Measurements from ENCODE around the gene FOXB2. TPM values are rescaled to one million over a fixed set of nuclear protein-coding genes. Genes with fewer than 3 reads are reported as not detected.

FOXB2 gene
- total RNA-seq, 2 donors from 2014 or later = not detected

GRCh38 chr9:77019926-77020412, 514 bp downstream of the FOXB2 start:
- Mint-ChIP-seq H3K27me3 (peaks cover 84% of the 10 kb centered on the region), H3K4me1 (peaks cover 28% of the 10 kb centered on the region), H3K4me3 (peak overlapping the region; percentile 78), H3K36me3 (ENCODE audit: low read depth) (peaks cover 9% of the 10 kb centered on the region), H3K27ac (no peak overlapping the region)
- DNase-seq (no peak), ATAC-seq (no peak)
- no peaks in the 10 kb centered on the region for H3K9me3 ChIP-seq (ENCODE audit: control insufficient read depth, low read length, poor library complexity, severe bottlenecking)

- peak overlapping the region; percentile 9 for H3K27ac Mint-ChIP-seq
- peaks cover 9% of the 10 kb centered on the region for H3K36me3 Mint-ChIP-seq (ENCODE audit: low read depth)
- DNase-seq = no peak
- H3K27me3 Mint-ChIP-seq = peaks cover 84% of the 10 kb centered on the region
- H3K9me3 ChIP-seq (ENCODE audit: control insufficient read depth, low read length, poor library complexity, severe bottlenecking) = no peaks in the 10 kb centered on the region
- ATAC-seq = no peak
- H3K4me3 Mint-ChIP-seq = peak overlapping the region; percentile 78
- H3K4me1 Mint-ChIP-seq = peaks cover 27% of the 10 kb centered on the region
Measured at GRCh38 chr9:77020413-77021290, 1.2 kb downstream of the FOXB2 start.

DNA sequence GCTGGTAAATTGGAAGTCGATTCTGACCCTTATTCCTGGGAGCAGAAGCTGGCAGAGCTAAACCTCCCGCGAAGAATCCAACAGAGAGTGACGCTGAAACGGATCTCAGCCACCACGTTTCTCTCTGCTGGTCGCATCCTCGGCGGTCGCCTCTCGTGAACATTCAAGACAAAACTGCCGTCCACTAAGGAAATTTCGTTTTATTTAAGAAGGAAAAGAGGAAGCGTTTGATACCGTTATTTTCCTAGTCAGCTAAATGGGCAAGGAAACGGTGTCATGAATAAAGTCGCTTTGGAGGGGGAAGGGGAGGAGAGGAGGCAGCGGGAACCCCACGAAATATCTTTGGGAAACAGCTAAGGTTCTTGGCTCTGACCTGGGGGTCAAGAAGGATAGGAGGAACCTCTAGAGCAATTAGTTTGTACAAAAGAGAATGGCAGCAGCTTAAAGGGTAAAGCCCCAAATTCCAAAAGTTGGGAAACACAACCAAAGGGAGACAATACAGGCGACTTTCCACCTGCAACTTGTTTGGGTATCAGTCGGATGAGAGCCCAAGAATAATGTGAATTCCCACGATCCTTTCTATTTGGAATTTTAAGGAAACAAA, 1.9 kb downstream of the FOXB2 start:
- H3K4me3 Mint-ChIP-seq = peak overlapping the region; percentile 75
- H3K27me3 Mint-ChIP-seq = peaks cover 86% of the 10 kb centered on the region
- no peaks in the 10 kb centered on the region for H3K9me3 ChIP-seq (ENCODE audit: control insufficient read depth, low read length, poor library complexity, severe bottlenecking)
- H3K27ac Mint-ChIP-seq = peak overlapping the region; percentile 9
- ATAC-seq = no peak
- no peak for DNase-seq
- H3K36me3 Mint-ChIP-seq (ENCODE audit: low read depth) = peaks cover 9% of the 10 kb centered on the region
- H3K4me1 Mint-ChIP-seq = peaks cover 27% of the 10 kb centered on the region

DNA sequence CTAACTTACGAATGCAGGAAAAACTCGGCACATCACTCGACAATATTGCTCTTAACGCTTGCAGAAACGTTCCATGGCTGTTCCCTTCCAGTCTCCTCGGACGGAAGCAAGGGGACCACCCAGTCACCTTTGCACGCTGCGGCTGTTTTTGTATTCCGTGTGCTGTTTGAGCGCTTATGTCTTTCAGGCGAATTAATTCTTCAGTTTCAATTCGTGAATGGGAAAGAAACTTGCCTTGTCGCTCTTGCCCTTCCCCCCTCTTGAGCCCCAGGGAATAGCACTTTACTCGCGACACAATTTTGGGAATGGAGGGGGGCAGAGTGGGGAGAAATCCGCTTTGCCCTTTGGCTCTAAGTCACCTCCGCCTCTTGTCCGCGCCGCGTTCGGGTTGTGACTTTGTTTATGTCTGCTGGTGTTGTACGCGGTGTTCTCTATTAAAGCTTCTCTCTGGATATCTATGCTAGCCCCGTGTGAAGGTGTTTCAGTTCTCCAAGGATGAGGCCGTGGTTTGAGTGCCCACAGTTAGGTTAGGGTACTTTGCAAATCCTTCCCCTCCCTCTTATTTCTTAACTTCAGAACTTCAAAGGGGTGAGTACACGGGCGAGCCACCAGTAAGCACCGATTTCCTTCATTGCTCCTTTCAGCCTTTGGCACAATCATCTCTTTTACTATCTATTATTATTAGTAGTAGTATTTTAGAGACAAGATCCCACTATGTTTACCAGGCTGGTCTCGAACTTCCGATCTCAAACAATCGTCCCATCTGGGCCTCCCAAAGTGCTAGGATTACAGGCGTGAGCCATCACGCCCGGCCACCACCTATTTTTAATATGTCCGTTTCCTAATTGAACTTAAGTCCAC, 2.7 kb downstream of the FOXB2 start:
- DNase-seq (no peak), ATAC-seq (no peak)
- Mint-ChIP-seq H3K27me3 (peaks cover 79% of the 10 kb centered on the region), H3K27ac (no peak overlapping the region), H3K4me3 (peak overlapping the region; percentile 64), H3K36me3 (ENCODE audit: low read depth) (peaks cover 9% of the 10 kb centered on the region), H3K4me1 (peaks cover 27% of the 10 kb centered on the region)
- no peaks in the 10 kb centered on the region for H3K9me3 ChIP-seq (ENCODE audit: control insufficient read depth, low read length, poor library complexity, severe bottlenecking)

- Mint-ChIP-seq H3K27me3 (peaks cover 73% of the 10 kb centered on the region), H3K36me3 (ENCODE audit: low read depth) (peaks cover 5% of the 10 kb centered on the region), H3K27ac (no peak overlapping the region), H3K4me3 (peak overlapping the region; percentile 32), H3K4me1 (peaks cover 23% of the 10 kb centered on the region)
- no peaks in the 10 kb centered on the region for H3K9me3 ChIP-seq (ENCODE audit: control insufficient read depth, low read length, poor library complexity, severe bottlenecking)
- no peak for ATAC-seq
- no peak for DNase-seq
Measured at GRCh38 chr9:77022783-77023440, 3.5 kb downstream of the FOXB2 start.

DNA sequence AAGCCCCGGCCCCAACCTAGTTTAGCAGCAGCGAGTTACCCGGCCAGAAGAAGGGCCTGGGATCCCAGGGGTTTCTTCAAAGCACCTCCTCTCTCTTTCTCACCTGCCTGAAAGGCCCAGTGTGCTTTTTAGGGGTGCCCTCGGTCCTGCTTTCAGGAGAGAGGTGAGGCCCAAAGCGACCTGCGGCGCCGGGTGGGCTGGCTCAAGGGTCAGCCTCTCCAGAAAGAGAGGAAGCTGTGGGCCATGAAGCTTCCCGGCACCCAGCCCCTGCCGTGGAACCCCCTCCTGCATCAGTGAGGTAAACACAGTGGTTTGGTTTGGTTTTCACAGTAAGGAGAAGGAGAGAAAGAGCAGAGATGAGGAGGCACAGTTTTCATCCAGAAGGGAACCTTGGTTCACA, 4.3 kb downstream of the FOXB2 start:
- DNase-seq (no peak), ATAC-seq (no peak)
- Mint-ChIP-seq H3K4me1 (peaks cover 20% of the 10 kb centered on the region), H3K27me3 (peaks cover 74% of the 10 kb centered on the region), H3K27ac (no peak overlapping the region), H3K4me3 (no peak overlapping the region), H3K36me3 (ENCODE audit: low read depth) (peaks cover 2% of the 10 kb centered on the region)
- H3K9me3 ChIP-seq (ENCODE audit: control insufficient read depth, low read length, poor library complexity, severe bottlenecking) = no peaks in the 10 kb centered on the region

DNA sequence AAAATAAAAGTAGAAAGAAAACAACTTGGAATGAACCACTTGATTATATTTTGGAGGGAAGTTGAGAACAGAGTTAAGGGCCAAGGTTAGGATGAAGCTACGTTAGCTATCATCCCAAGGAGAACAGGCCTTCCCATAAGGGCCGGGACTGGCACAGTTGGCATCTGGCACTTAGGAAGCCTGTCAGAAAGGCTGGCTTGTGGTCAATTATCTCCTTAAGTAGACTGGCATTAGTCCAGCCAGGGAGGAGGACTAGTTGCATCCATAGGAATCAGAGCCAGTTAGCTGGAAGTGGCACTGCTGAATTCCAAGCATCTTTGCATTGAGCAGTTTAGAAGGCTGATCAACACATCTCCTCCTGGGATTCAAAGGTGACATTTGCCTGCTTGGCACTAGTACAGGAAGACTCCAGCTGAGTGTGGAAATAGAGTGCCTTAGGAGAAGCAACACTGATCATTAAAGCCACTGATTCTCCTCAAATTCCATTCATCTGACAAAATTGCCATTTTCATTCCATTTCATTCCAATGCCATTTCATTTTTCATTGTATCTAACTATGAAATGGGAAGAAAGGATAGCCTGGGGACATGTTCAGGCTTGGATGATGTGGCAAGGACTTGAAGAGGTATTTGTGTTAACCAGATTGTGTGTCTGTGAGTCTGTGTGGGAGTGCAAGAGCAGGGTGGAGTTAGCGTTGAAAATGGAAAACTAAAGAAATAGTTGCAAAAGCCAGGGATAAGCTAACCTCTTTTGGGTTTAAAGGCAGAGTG, 5.5 kb downstream of the FOXB2 start:
- Mint-ChIP-seq H3K4me3 (no peak overlapping the region), H3K4me1 (peaks cover 12% of the 10 kb centered on the region), H3K27me3 (peaks cover 67% of the 10 kb centered on the region), H3K36me3 (ENCODE audit: low read depth) (no peaks in the 10 kb centered on the region), H3K27ac (no peak overlapping the region)
- no peak for ATAC-seq
- H3K9me3 ChIP-seq (ENCODE audit: control insufficient read depth, low read length, poor library complexity, severe bottlenecking) = no peaks in the 10 kb centered on the region
- no peak for DNase-seq

GRCh38 chr9:77028478-77028877, 9.0 kb downstream of the FOXB2 start:
- Mint-ChIP-seq H3K4me1 (no peaks in the 10 kb centered on the region), H3K27ac (no peak overlapping the region), H3K27me3 (peaks cover 69% of the 10 kb centered on the region), H3K36me3 (ENCODE audit: low read depth) (peaks cover 2% of the 10 kb centered on the region), H3K4me3 (no peak overlapping the region)
- DNase-seq (no peak), ATAC-seq (no peak)
- H3K9me3 ChIP-seq (ENCODE audit: control insufficient read depth, low read length, poor library complexity, severe bottlenecking) = no peaks in the 10 kb centered on the region

DNA sequence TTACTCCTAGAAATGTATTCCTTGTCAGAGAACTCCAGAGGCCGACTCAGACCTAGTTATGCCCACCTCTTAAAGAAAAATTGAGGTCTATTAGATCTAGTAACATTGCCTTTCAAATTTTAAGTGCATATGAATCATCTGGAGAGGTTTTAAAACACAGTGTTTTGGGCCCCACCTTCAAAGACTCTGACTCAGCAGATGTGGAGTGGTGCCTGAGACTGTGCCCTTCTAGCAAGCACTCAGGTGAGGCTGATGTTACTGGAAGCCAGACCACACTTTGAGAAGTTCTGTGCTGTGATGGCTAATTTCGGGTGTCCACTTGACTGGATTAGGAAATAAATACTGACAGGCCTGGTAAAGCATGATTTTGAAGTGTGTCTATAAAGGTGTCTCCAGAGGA, 10.6 kb downstream of the FOXB2 start:
- H3K9me3 ChIP-seq (ENCODE audit: control insufficient read depth, low read length, poor library complexity, severe bottlenecking) = no peaks in the 10 kb centered on the region
- Mint-ChIP-seq H3K27ac (no peak overlapping the region), H3K36me3 (ENCODE audit: low read depth) (peaks cover 2% of the 10 kb centered on the region), H3K4me1 (no peaks in the 10 kb centered on the region), H3K4me3 (no peak overlapping the region), H3K27me3 (peaks cover 67% of the 10 kb centered on the region)
- ATAC-seq (no peak), DNase-seq (no peak)

- no peaks in the 10 kb centered on the region for H3K36me3 Mint-ChIP-seq (ENCODE audit: low read depth)
- ATAC-seq = no peak
- no peak for DNase-seq
Measured at GRCh38 chr9:77038281-77039036, 19.0 kb downstream of the FOXB2 start.

GRCh38 chr9:77040340-77040739, 20.9 kb downstream of the FOXB2 start:
- DNase-seq (no peak), ATAC-seq (no peak)
- H3K27ac Mint-ChIP-seq = no peak overlapping the region
- H3K36me3 Mint-ChIP-seq (ENCODE audit: low read depth) = no peaks in the 10 kb centered on the region
- H3K4me1 Mint-ChIP-seq = no peaks in the 10 kb centered on the region
- no peak overlapping the region for H3K4me3 Mint-ChIP-seq
- no peaks in the 10 kb centered on the region for H3K9me3 ChIP-seq (ENCODE audit: control insufficient read depth, low read length, poor library complexity, severe bottlenecking)
- peaks cover 14% of the 10 kb centered on the region for H3K27me3 Mint-ChIP-seq

More at GRCh38 chr9:77038281-77039036, 19.0 kb downstream of the FOXB2 start:
- peaks cover 20% of the 10 kb centered on the region for H3K27me3 Mint-ChIP-seq
- H3K4me3 Mint-ChIP-seq = no peak overlapping the region
- H3K4me1 Mint-ChIP-seq = no peaks in the 10 kb centered on the region
- H3K27ac Mint-ChIP-seq = no peak overlapping the region
- no peaks in the 10 kb centered on the region for H3K9me3 ChIP-seq (ENCODE audit: control insufficient read depth, low read length, poor library complexity, severe bottlenecking)

Measured in T-helper 17 cell (primary cell).